GM21825 (cell line): ENCODE data around the gene CNKSR3.

ENCODE experiments used
- ATAC-seq: cut with Tn5 transposase; IDR thresholded peaks from one replicate; pipeline ENCODE4 v1.9.1; 2021; ENCODE audit warnings: mild to moderate bottlenecking, moderate library complexity; ENCODE audit not compliant: unreplicated experiment

CNKSR3 gene

DNA sequence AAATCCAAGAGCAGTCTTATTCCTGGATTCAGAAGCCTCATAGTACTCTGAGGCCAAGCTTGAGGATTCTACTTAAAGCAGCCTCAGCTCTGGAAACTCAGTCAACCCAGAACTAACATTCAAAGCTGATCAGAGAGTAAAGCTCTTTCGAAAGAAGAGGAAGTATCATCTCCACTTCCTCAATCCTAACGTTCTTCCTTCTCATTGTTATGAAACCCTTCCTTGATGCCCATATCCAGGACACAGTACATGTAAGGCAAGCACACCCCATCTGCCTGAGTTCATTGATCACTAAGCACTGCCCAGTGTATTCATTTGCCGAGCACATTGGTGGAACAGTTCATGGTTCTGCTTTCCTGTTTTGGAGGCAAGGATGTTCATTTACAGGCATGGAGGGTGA lies 153.8 kb downstream of the CNKSR3 start, which contains the start of gene IPCEF1:
IPCEF1 (minus strand) TSS at position 114 of the 400 bp plus-strand sequence. CDS start 90,856 bp downstream, outside the sequence.
- ATAC-seq = peak; percentile 32

DNA sequence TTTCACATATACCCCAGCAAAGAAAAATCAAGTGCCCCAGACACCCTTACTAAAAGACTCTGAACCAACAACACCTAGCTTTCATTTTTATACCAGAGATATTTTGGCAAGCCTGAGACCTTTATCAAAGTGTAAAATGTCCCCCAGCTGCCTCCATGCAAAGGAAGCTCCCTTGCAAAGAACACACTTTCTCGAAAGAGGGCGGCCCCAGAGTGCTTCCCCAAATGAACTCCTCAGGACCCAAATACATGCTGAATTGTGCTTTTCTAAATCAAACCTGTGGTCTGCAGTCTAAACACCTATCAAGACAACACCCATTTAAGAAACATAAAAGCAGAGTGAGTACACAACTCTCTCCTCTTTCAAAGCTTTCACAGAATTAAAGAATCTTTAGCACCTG lies 154.4 kb downstream of the CNKSR3 start:
- ATAC-seq = no peak

DNA sequence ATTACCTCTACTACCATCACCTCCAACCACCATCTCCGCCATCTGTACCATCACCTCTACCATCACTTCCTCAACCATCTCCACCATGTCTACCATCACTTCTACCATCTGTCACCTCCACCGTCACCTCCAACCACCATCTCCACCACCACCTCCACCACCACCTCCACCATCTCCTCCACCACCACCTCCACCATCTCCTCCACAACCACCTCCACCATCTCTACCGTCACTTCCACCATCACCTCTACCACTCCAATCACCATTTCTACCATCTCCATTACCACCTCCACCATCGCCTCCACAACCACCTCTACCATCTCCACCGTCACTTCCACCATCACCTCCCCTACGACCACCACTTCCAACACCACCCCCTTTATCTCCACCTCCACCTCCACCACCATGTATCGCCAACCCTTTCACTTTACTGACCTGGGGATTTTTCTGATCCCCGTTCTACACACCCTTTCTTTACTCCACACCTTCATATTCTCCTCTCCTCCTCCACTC lies 156.2 kb downstream of the CNKSR3 start:
- no peak for ATAC-seq

DNA sequence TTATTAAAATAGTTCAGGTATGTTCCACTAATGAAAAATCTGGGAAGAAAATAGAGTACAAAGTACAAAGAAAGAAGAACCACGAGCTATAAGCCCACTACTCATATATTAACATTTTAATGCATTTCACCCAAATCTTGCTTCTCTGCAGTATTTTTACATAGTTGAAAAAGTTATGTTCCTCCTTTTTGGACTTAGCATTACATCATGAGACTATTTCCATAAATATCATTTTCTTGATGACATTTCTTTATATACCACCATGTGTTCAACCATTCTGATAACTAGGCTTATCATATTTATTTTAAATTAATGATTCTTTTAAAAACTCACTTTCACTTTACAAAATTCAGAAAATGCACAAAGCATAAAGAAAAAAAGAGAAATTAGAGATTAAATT lies 156.9 kb downstream of the CNKSR3 start:
- no peak for ATAC-seq

DNA sequence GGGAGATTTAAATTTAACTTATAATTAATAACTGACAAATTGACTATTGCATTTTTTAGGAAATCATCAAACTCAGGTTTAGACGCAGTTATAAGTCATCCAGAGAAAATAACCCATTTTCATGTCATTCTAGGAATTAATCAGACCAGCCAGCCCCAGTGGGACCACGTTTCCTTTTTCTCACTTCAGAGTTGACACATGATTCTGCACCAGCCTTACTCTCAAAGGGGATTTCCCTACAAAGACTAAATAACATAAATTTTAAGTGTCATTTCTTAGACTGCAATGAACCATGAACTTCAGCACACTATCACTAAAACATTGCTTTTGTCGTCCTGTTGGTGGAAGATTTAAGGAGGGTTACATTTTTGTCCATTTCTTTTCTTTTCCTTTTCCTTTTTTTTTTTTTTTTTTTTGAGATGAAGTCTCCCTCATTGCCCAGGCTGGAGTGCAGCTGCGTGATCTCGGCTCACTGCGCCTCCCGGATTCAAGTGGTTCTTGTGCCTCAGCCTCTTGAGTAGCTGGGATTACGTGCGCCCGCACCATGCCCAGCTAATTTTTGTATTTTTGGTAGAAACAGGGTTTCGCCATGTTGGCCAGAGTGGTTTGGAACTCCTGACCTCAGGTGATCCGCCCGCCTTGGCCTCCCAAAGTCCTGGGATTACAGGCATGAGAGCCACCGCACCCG lies 157.4 kb downstream of the CNKSR3 start:
- ATAC-seq = peak; percentile 60

DNA sequence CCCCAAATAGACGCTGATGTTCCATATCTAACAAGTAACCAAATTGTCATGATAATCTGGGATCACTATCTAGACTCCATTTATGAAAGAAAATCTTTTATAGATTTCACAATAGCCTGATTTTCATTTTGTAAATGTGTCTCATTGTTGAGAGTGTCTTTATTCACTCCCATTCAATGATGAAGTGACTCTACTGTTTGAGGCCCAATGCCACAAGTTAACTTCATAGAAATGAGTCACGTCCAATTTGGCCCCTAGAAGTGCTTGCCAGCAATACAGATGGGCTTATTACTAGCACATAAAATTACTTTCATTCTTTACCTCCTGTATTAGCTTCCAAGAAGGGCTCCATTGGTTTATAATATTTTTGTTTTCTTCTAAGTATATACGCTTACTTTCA lies 160.2 kb downstream of the CNKSR3 start:
- no peak for ATAC-seq

DNA sequence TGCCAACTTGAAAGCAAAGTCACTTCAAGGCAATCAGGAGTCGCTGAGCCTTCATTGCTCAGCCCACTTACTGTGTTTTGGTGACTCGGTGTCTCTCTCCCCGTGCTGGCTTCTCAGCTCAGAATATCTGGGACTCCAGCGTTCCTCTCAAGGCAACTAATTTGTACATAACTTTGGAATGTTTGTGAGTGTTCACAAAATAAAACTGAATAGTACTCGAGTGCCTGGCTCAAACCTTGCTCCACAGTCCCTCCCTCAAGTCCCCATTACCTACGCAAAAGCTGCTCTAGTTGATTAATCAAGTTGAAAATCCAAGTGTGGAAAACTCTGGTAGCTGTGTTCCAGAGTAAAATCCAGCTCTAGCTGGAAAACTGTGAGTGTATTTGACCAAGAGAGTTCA lies 162.5 kb downstream of the CNKSR3 start:
- no peak for ATAC-seq

DNA sequence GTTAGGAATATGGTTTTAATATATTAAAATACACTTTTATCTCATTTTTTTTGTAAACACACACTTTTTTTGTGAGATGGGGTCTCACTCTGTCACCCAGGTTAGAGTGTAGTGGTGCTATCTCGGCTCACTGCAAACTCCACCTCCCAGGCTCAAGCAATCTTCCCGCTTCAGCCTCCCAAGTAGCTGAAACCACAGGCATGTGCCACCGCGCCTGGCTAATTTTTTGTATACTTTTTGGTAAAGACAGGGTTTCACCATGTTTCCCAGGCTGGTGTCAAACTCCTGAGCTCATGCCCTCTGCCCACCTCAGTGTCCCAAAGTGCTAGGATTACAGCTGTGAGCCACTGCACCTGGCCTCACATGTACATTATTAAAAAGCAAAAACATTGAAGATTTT lies 164.7 kb downstream of the CNKSR3 start:
- no peak for ATAC-seq

DNA sequence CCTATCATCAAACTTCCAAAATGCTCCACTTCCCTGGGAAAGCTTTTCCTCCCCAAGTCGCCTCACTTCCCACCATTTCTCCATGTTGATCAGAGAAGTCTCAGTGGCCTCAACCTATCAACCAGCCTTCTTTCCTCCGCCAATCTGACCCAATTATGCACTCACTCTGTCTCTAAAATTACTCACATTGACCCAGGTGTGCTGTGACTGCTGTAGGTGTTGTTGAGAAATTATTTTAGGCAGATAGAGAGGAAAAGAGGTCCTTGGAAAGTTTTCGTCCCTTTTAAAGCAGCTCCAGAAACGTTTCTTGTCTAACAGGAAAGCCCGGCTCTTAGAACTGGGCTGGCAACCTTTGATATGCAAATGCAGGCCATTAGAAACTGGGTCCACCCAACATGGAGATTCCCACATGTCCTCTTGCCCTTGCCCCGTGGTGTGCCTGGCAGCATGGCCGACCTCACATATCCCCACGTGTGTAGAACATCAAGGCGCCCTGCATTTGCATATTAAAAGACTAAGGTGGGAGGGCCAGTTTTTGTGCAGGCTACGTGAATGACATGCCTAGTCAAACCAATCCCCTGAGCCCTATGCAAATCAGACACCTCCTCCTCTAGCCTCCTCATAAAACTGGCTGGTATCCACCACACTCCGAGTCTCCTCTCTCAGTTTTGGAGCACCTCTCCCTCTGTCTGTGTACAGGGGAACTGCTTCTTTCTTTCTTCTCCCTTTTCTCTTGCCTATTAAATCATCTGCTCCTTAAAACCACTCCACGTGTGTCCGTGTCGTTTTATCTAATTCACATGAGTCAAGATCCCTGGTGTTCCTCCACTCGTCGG lies 166.8 kb downstream of the CNKSR3 start:
- ATAC-seq = no peak

DNA sequence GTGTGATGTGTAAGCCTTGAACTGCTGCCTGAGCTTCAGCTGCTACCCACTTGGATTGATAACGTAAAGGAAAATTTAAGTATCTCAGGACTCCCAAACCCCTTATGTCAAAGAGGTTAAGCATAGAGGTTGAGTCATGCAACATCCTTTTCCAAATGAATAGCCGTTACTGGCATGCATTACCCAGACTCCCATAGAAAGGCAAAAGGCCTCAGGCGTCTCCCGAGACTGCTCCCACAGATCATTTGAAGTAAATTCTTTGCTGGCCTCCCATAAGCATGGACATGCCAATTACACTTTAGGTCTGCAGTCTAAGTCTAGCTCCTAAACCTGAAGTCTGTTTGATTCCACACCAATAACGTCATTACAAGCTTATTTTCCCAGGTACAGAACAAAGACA lies 168.6 kb downstream of the CNKSR3 start:
- ATAC-seq = no peak

DNA sequence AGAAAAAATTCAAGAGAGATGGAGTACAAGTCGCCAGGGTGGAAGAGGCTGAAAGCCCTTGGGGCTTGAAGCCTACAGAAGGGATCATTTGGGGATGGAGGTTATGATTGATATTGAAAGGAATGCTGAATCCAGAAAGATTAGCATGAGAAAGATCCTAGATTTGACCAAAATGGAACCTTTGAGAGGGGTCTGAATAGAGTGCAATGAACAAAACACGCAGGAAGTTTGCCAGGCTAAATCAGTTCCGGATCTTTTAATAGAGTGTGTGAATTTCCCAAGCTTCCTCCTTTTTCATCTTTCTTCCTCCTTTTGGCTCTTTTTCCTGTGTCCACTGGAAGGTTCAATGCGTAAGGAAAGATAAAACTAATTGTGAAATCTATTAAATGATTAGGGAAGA lies 169.1 kb downstream of the CNKSR3 start:
- ATAC-seq = no peak
